Activated B cell treated with CpG ODN at 0.5 μM for 24 hours (primary cell): ENCODE measurements around the gene GLB1L3. TPM values are rescaled to one million over a fixed set of nuclear protein-coding genes. Genes with fewer than 3 reads are reported as not detected.

ENCODE experiments used
- ATAC-seq: fragments of 200-7000 bp; cut with Tn5 transposase; one replicate; pipeline ENCODE4 v1.10.0; 2021; ENCODE audit warnings: low read depth, mild to moderate bottlenecking, moderate library complexity
- CTCF ChIA-PET: fragments of 350-600 bp; sonication (Branson Sonifier 250); formaldehyde crosslinking; loops from one replicate; lab custom pipeline; 2021; ENCODE audit warnings: antibody characterized with exemption; lab: Charles Lee
- POLR2A ChIA-PET: fragments of 350-600 bp; sonication (Branson Sonifier 250); formaldehyde crosslinking; loops from one replicate; lab custom pipeline; 2021; ENCODE audit warnings: antibody characterized with exemption; lab: Charles Lee
- DNase-seq: peaks from one replicate; pipeline ENCODE4 v3.0.0; 2022
- H3K27ac Mint-ChIP-seq: one replicate; pipeline ENCODE4 v1.8.0; 2020; ENCODE audit warnings: mixed read lengths
- H3K27me3 Mint-ChIP-seq: one replicate; pipeline ENCODE4 v1.8.0; 2021; ENCODE audit warnings: mixed read lengths
- H3K36me3 Mint-ChIP-seq: one replicate; pipeline ENCODE4 v1.8.0; 2021; ENCODE audit warnings: low read depth, mixed read lengths
- H3K4me1 Mint-ChIP-seq: one replicate; pipeline ENCODE4 v1.8.0; 2021; ENCODE audit warnings: mixed read lengths
- H3K4me3 Mint-ChIP-seq: one replicate; pipeline ENCODE4 v1.8.0; 2020; ENCODE audit warnings: mild to moderate bottlenecking, mixed read lengths
- H3K9me3 Mint-ChIP-seq: one replicate; pipeline ENCODE4 v1.8.0; 2020; ENCODE audit warnings: mixed read lengths
- intact Hi-C: fragments of 100-400 bp; cut with micrococcal nuclease; formaldehyde crosslinking; loops from one replicate; pipeline ENCODE4 v1.15.1; 2024
- total RNA-seq: library from RNA; stranded (reverse); gene quantifications from 2 replicates; pipeline ENCODE4 v1.2.3, GENCODE V29; 2022
- TF ChIP-seq, protein P1 (sequence below): fragments of 200-600 bp; IDR thresholded peaks from one replicate; pipeline ENCODE4 v1.8.0; 2022; ENCODE audit warnings: antibody characterized with exemption, mild to moderate bottlenecking

The GLB1L3 gene
- total RNA-seq, 1 donor from 2014 or later: not detected

DNA sequence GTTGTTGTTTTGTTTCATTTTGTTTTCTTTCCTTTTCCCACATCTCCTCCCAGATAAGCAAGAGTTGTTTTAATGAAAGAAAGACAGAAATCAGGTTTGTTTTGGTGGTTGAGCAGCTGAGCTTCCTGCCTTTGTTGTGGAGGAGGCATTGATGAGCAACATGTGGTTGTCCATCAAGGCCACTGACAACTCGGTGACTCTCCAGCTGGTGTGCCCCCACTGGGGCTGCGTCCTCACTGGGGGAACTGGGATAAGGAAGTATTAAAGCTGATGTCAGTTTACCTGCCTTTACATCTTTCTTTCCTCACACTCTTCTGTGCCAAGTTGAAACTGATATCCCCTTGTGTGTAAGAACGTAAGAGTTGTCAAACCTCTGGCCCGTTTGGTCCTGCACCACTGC is 45.8 kb upstream of the GLB1L3 start:
- intact Hi-C loops: no loop called here
- DNase-seq: no peak
- peaks cover 59% of the 10 kb centered on the region for H3K4me1 Mint-ChIP-seq
- no peaks in the 10 kb centered on the region for H3K9me3 Mint-ChIP-seq
- peaks cover 2% of the 10 kb centered on the region for H3K36me3 Mint-ChIP-seq
- H3K27ac Mint-ChIP-seq: no peak overlapping the region
- TF ChIP-seq, protein P1, sequence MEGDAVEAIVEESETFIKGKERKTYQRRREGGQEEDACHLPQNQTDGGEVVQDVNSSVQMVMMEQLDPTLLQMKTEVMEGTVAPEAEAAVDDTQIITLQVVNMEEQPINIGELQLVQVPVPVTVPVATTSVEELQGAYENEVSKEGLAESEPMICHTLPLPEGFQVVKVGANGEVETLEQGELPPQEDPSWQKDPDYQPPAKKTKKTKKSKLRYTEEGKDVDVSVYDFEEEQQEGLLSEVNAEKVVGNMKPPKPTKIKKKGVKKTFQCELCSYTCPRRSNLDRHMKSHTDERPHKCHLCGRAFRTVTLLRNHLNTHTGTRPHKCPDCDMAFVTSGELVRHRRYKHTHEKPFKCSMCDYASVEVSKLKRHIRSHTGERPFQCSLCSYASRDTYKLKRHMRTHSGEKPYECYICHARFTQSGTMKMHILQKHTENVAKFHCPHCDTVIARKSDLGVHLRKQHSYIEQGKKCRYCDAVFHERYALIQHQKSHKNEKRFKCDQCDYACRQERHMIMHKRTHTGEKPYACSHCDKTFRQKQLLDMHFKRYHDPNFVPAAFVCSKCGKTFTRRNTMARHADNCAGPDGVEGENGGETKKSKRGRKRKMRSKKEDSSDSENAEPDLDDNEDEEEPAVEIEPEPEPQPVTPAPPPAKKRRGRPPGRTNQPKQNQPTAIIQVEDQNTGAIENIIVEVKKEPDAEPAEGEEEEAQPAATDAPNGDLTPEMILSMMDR: no peak
- ChIA-PET CTCF (interaction anchor here (1.4 to 4.2 kb wide), 2 partner anchors 14 to 21 kb away, joined by 4 to 15 read pairs; no protein-coding TSS in a partner anchor), POLR2A (no interaction called here)
- H3K27me3 Mint-ChIP-seq: peaks cover 27% of the 10 kb centered on the region
- H3K4me3 Mint-ChIP-seq: peak overlapping the region; percentile 60
- ATAC-seq: no peak

DNA sequence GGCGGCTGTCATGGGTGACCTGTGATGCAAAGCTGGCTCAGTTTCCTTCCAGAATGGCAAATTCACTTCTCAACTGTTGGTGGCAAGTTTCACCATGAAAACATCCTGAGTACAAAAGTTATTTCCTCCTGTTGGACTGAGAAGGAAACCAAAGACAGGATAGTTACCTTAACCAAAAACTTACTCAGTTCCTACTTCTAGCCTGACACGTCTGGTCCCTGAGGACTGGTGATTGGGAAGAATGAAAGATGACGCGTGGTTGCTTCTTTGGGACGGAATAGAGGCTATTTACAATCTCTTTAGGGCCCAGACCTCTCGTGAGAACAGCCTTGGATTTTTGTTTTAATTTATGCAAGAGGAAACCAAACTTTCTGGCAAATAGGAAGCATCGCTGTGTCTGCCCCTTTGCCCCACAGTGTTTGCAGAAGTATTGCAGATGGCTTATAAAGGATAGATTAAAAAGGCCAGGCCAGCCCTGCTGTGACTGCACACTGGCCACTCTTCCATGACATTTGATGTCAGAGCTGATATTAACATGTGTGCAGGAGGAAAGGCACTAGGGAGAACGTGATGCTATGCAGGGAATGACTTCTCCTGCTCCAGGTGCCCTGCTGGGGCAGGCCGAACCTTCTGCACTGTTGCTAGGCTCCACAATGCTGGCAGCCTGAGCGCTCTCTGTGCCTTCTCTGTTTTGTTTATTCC is 44.1 kb upstream of the GLB1L3 start:
- Mint-ChIP-seq H3K4me1 (peaks cover 51% of the 10 kb centered on the region), H3K27me3 (peaks cover 24% of the 10 kb centered on the region), H3K4me3 (no peak overlapping the region), H3K9me3 (no peaks in the 10 kb centered on the region), H3K36me3 (peaks cover 6% of the 10 kb centered on the region), H3K27ac (no peak overlapping the region)
- intact Hi-C loops: no loop called here
- ChIA-PET POLR2A (no interaction called here), CTCF (interaction anchor here (4.2 kb wide), 1 partner anchor 13 kb away, joined by 15 read pairs; no protein-coding TSS in a partner anchor)
- ATAC-seq: no peak
- no peak for DNase-seq
- TF ChIP-seq, protein P1: no peak

DNA sequence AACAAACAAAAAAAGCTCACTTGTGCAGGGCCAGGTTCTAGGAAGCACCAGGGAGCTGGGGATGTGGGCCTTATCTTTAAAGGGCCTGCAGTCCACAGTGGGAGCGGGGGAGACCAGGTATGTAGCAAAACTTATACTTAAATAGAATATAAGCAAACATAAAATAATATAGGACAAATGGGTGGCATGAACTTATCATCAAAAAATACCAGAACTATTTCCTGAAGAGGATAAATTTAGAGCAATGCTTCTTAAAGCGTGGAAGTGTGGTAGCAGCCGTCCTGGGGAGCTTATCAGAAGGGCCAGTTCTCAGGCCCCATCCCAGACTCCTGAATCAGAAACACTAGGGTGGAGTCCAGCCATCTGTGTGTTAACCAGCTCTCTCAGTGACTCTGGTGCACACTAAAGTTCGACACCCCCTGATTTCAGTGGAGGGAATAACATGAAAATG is 42.4 kb upstream of the GLB1L3 start:
- H3K27ac Mint-ChIP-seq: no peak overlapping the region
- H3K4me3 Mint-ChIP-seq: no peak overlapping the region
- TF ChIP-seq, protein P1: no peak
- no peak for ATAC-seq
- H3K36me3 Mint-ChIP-seq: peaks cover 9% of the 10 kb centered on the region
- no peaks in the 10 kb centered on the region for H3K9me3 Mint-ChIP-seq
- H3K27me3 Mint-ChIP-seq: peaks cover 20% of the 10 kb centered on the region
- intact Hi-C loops: no loop called here
- ChIA-PET POLR2A (interaction anchor here (1.6 kb wide), 1 partner anchor 9 kb away, joined by 6 read pairs; the partner anchor contains the start of genes NCAPD3 and VPS26B), CTCF (interaction anchor here (1.0 to 1.5 kb wide), 3 partner anchors 9 to 25 kb away, joined by 3 read pairs; partner anchors contain the start of gene VPS26B)
- DNase-seq: no peak
- peaks cover 36% of the 10 kb centered on the region for H3K4me1 Mint-ChIP-seq

DNA sequence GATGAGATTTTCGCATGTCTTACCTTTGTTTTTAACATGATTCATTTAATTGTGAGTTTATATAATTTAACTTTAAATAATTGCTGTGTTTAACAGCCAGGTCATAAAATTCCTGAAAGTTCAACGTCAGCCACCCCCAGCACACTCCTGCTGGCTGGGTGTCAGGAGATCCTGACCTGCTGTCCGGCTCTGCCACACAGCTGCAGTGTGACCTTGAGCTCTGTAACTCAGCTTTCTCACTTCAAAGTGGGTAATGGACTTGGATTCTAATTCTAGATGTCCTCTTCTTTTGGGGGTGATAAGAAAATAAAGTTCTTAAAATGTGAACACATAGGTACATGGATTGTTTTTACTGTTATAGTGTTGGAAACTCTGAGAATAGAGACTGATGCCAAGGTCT is 40.8 kb upstream of the GLB1L3 start:
- Mint-ChIP-seq H3K36me3 (peaks cover 18% of the 10 kb centered on the region), H3K4me3 (no peak overlapping the region), H3K4me1 (peaks cover 21% of the 10 kb centered on the region), H3K27me3 (peaks cover 11% of the 10 kb centered on the region), H3K27ac (no peak overlapping the region), H3K9me3 (no peaks in the 10 kb centered on the region)
- CTCF ChIA-PET: interaction anchor here (1.3 kb wide), 1 partner anchor 23 kb away, joined by 3 read pairs; no protein-coding TSS in a partner anchor
- intact Hi-C loops: no loop called here
- no peak for DNase-seq
- TF ChIP-seq, protein P1: no peak
- no peak for ATAC-seq
- POLR2A ChIA-PET: no interaction called here

DNA sequence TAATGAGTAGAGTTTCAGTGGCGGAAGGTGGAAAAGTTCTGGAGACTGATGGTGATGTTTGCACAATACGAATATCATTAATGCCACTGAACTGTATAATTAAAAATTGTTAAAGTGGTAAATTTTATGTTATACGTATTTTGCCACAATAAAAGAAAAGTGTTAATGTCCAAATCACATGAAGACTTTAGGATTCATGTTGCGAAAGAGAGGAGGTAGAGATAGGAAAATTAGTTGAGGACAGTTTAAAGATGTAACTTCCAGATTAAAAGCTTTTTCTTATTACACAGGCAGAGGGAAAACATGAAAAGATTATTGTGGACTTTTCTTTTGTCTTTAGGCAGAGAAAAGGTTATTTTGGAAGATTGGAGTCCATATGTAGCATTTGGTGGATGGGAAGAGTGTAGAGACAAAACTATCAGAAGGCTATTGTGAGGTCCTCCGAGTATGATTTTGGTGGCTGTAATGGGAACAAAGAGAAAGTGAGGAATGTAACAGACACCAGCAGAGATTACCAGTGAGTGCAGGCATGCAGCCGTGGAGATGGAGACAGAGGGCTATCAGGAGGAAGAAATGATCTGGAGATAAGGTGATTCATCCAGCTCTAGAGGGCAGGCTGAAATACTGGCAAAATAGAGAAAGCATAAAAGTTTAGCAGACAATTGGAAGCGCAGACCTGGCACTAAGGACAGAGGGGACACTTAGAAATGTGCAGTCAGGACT is 39.2 kb upstream of the GLB1L3 start:
- no peak overlapping the region for H3K4me3 Mint-ChIP-seq
- no peak overlapping the region for H3K27ac Mint-ChIP-seq
- no peak for ATAC-seq
- peaks cover 7% of the 10 kb centered on the region for H3K4me1 Mint-ChIP-seq
- intact Hi-C loops: no loop called here
- CTCF ChIA-PET: no interaction called here
- H3K36me3 Mint-ChIP-seq: peaks cover 18% of the 10 kb centered on the region
- H3K9me3 Mint-ChIP-seq: no peaks in the 10 kb centered on the region
- peaks cover 7% of the 10 kb centered on the region for H3K27me3 Mint-ChIP-seq
- TF ChIP-seq, protein P1: no peak
- POLR2A ChIA-PET: no interaction called here
- DNase-seq: no peak
